ENCODE data around the gene DBNL. TPM values are rescaled to one million over a fixed set of nuclear protein-coding genes. Genes with fewer than 3 reads are reported as not detected.
A peak's percentile ranks its signal among the peaks of the same experiment; 100 is the strongest.

The DBNL gene
- total RNA-seq, 1 donor from 2014 or later: 95.5 TPM

DNA sequence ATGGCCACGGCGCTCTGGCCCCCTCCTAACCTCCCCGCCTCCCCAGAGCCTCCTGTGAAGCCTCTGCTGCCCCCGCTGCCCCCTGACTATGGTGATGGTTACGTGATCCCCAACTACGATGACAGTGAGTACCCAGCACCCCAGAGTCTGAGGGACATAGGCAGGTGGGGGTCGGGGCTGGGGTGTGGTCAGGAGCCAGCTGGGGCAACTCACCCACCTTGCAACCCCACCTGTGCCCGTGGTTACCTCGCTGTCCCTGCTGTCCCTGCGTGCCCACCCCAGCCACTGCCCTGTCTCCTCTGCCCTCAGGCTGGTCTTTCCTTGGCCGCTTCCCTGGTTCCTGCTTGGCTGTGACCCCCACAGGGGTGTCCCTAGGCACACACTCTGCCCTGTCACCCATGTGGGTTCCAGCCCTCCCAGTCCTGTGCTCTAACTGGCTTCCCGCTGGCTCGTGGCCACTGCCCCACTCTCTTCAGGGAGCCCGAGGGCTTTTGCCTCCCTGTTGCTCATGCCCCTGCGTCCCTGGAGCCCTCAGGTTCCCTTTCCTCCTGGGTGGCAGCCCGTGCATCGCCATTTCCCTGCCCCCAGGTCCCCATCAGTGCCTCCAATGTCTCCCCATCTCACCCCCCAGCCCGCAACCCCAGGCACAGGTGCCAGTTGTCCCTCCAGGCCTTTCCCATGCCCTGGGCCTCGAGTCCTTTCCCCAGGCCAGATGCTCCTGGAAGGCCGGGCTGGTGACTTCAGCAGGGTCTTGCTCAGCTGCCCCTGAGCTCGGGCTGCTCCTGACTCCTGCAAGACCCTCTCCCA, 63.7 kb downstream of the DBNL start:
- H3K36me3 Mint-ChIP-seq (ENCODE audit: low read depth): peaks cover 11% of the 10 kb centered on the region

DNA sequence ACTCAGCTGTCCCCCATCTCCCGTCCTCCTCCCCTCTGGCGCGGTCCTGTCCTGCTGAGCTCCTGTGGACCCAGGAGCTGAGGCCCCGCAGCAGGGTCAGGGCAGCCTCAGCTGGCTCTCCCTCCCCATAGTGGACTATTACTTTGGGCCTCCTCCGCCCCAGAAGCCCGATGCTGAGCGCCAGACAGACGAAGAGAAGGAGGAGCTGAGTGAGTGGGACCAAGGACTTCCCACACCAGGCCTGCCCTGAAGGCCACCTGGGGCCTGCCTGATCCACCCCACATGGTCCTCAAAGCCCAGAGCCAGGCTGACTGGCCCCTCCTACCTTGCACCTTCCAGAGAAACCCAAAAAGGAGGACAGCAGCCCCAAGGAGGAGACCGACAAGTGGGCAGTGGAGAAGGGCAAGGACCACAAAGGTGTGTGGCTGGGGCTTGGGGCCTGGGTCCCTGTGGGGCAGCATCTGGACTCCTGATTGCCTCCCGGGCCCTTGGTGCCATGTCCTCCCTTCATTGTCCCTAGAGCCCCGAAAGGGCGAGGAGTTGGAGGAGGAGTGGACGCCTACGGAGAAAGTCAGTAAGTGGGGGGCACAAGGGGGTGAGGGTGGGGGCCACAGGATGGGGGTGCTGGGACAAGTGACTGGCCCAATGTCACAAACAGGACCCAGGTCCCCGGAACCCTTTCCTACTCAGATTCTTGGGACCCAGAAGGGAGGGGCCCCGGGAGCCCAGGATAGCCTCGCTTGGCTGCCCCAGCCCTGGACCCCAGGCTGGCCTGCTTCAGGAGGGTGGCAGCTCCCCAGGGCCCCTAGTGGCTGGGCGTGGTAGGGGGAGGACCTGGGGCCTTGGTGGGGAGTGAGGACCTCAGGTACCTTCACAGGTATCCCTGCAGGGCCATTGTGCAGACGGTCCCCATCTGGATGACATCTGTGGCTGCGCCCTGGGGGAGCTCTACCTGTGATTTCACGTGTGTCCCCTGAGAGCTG, 64.6 kb downstream of the DBNL start:
- H3K4me3 Mint-ChIP-seq (ENCODE audit: unreplicated experiment): no peak overlapping the region
- no peak for DNase-seq (ENCODE audit: low spot score)
- no peaks in the 10 kb centered on the region for H3K9me3 Mint-ChIP-seq (ENCODE audit: low read depth)
- peaks cover 23% of the 10 kb centered on the region for H3K4me1 Mint-ChIP-seq (ENCODE audit: low read depth)
- H3K27me3 Mint-ChIP-seq (ENCODE audit: low read depth): no peaks in the 10 kb centered on the region
- H3K27ac Mint-ChIP-seq (ENCODE audit: unreplicated experiment): peak overlapping the region; percentile 66
- H3K36me3 Mint-ChIP-seq (ENCODE audit: low read depth): peaks cover 13% of the 10 kb centered on the region
- TF ChIP-seq, protein P1, sequence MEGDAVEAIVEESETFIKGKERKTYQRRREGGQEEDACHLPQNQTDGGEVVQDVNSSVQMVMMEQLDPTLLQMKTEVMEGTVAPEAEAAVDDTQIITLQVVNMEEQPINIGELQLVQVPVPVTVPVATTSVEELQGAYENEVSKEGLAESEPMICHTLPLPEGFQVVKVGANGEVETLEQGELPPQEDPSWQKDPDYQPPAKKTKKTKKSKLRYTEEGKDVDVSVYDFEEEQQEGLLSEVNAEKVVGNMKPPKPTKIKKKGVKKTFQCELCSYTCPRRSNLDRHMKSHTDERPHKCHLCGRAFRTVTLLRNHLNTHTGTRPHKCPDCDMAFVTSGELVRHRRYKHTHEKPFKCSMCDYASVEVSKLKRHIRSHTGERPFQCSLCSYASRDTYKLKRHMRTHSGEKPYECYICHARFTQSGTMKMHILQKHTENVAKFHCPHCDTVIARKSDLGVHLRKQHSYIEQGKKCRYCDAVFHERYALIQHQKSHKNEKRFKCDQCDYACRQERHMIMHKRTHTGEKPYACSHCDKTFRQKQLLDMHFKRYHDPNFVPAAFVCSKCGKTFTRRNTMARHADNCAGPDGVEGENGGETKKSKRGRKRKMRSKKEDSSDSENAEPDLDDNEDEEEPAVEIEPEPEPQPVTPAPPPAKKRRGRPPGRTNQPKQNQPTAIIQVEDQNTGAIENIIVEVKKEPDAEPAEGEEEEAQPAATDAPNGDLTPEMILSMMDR (IDR thresholded peaks at IDR 0.05): peak; percentile 17

More for the DNA sequence above, 63.7 kb downstream of the DBNL start:
- Mint-ChIP-seq H3K4me3 (ENCODE audit: unreplicated experiment) (peak overlapping the region; percentile 52), H3K27ac (ENCODE audit: unreplicated experiment) (peak overlapping the region; percentile 66), H3K27me3 (ENCODE audit: low read depth) (no peaks in the 10 kb centered on the region), H3K9me3 (ENCODE audit: low read depth) (no peaks in the 10 kb centered on the region), H3K4me1 (ENCODE audit: low read depth) (peaks cover 28% of the 10 kb centered on the region)
- TF ChIP-seq, protein P1 (IDR thresholded peaks at IDR 0.05): no peak
- no peak for DNase-seq (ENCODE audit: low spot score)

DNA sequence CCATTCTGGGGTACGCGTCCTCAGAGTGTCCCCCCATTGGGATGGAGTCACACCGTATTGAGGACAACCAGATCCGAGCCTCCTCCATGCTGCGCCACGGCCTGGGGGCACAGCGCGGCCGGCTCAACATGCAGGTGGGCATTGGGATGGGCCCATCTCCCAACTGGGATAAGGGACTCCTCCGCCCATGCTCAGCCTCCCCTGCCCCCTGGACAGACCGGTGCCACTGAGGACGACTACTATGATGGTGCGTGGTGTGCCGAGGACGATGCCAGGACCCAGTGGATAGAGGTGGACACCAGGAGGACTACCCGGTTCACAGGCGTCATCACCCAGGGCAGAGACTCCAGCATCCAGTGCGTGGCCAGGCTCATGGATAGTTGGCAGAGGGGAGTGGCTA, 65.5 kb downstream of the DBNL start:
- no peaks in the 10 kb centered on the region for H3K27me3 Mint-ChIP-seq (ENCODE audit: low read depth)
- TF ChIP-seq, protein P1 (IDR thresholded peaks at IDR 0.05): no peak
- H3K36me3 Mint-ChIP-seq (ENCODE audit: low read depth): peaks cover 17% of the 10 kb centered on the region
- no peak overlapping the region for H3K4me3 Mint-ChIP-seq (ENCODE audit: unreplicated experiment)
- no peak overlapping the region for H3K27ac Mint-ChIP-seq (ENCODE audit: unreplicated experiment)
- peaks cover 23% of the 10 kb centered on the region for H3K4me1 Mint-ChIP-seq (ENCODE audit: low read depth)
- DNase-seq (ENCODE audit: low spot score): no peak
- H3K9me3 Mint-ChIP-seq (ENCODE audit: low read depth): no peaks in the 10 kb centered on the region

DNA sequence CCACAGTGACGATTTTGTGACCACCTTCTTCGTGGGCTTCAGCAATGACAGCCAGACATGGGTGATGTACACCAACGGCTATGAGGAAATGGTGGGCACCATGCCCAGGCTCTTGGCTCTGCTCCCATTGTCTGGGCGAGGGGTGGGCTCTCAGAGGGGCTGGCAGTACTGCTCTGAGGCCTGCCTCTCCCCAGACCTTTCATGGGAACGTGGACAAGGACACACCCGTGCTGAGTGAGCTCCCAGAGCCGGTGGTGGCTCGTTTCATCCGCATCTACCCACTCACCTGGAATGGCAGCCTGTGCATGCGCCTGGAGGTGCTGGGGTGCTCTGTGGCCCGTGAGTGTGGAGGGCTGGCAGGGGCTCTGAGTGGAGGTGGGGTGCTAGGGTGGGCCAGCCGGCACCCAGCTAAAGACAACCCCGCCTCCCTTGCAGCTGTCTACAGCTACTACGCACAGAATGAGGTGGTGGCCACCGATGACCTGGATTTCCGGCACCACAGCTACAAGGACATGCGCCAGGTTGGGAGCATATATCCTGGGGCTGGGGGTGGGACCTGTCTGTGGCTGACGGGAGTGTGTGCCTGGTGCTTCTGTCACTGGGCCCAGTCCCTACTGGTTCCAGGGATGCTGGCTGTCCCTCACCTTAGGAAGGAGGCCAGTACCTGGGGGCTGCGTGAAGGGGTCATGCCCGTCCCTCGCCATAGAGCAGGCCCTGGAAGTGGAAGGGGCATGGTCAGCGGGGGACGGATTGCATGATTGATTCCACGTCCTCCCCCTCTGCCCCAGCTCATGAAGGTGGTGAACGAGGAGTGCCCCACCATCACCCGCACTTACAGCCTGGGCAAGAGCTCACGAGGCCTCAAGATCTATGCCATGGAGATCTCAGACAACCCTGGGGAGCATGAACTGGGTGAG, 66.5 kb downstream of the DBNL start:
- H3K27ac Mint-ChIP-seq (ENCODE audit: unreplicated experiment): peak overlapping the region; percentile 5
- peaks cover 14% of the 10 kb centered on the region for H3K4me1 Mint-ChIP-seq (ENCODE audit: low read depth)
- TF ChIP-seq, protein P1 (IDR thresholded peaks at IDR 0.05): no peak
- H3K9me3 Mint-ChIP-seq (ENCODE audit: low read depth): no peaks in the 10 kb centered on the region
- no peak overlapping the region for H3K4me3 Mint-ChIP-seq (ENCODE audit: unreplicated experiment)
- no peak for DNase-seq (ENCODE audit: low spot score)
- H3K27me3 Mint-ChIP-seq (ENCODE audit: low read depth): no peaks in the 10 kb centered on the region
- peaks cover 18% of the 10 kb centered on the region for H3K36me3 Mint-ChIP-seq (ENCODE audit: low read depth)

Small RNA genes lying within 50 kb of the gene (microRNA-seq; reads per million reads assigned to microRNA genes)
- gene MIR6837 (ENCODE audit: borderline number of aligned reads): not detected
- gene MIR6838 (ENCODE audit: borderline number of aligned reads): not detected

Other genes starting within 250 kb of the DBNL start
- gene MRPS24, start 175.2 kb upstream of the DBNL start, total RNA-seq: 70.2 to 76.9 TPM (median 72.9 TPM) in 3 replicates
- 24.4 to 31.3 TPM (median 25.4 TPM) in 3 replicates for gene URGCP, start 138.1 kb upstream of the DBNL start, total RNA-seq
- 15.4 to 26.8 TPM (median 22.5 TPM) in 3 replicates for gene UBE2D4, start 118.3 kb upstream of the DBNL start, total RNA-seq
- not detected in 3 replicates for gene SPDYE1, start 46.8 kb upstream of the DBNL start, total RNA-seq
- gene PGAM2, start 20.9 kb downstream of the DBNL start, total RNA-seq: 0.25 to 0.41 TPM in 2 of 3 replicates, not detected in the other
- gene POLM, start 37.8 kb downstream of the DBNL start, total RNA-seq: 14.3 to 19.0 TPM (median 15.5 TPM) in 3 replicates
- gene AEBP1, start 59.6 kb downstream of the DBNL start, total RNA-seq: 242 to 422 TPM (median 412 TPM) in 3 replicates
- 49.2 to 64.5 TPM (median 57.3 TPM) in 3 replicates for gene POLD2, start 78.8 kb downstream of the DBNL start, total RNA-seq
- gene MYL7, start 96.6 kb downstream of the DBNL start, total RNA-seq: not detected in 3 replicates
- 0.31 to 0.44 TPM (median 0.37 TPM) in 3 replicates for gene GCK, start 144.7 kb downstream of the DBNL start, total RNA-seq
- 126 to 133 TPM (median 131 TPM) in 3 replicates for gene YKT6, start 156.3 kb downstream of the DBNL start, total RNA-seq

Data from chondrocyte (in vitro differentiated cells).